ENCODE measurements around the gene PRKCH. TPM values are rescaled to one million over a fixed set of nuclear protein-coding genes. Genes with fewer than 3 reads are reported as not detected.

Gene PRKCH
- total and polyA plus RNA-seq, 12 donors = 8.3 to 25.1 (median 17.7) TPM

DNA sequence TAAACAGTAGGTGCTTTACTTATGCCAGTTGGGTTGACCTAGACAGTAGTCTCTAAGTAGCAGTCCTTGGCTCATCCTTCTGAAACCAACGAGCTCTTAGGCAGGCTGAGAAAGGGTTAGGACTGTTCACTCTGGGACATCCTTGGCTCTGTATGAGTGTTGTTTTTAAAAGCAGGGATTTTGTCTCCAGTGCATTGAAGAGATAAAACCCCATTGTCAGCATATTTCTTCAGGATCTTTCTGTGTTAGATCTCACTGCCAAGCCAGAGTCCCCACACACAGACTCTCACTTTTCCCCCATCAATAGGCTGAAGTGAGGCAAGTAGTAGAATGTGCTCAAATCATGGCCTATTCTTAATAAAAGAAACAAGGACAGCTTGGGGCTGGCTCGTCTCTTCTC lies 250.5 kb downstream of the PRKCH start:
- peak overlapping the region in 1 of 10 donors; percentile 91 for H3K27ac ChIP-seq
- no peak overlapping the region for H3K4me3 ChIP-seq
- TF ChIP-seq, protein P1, sequence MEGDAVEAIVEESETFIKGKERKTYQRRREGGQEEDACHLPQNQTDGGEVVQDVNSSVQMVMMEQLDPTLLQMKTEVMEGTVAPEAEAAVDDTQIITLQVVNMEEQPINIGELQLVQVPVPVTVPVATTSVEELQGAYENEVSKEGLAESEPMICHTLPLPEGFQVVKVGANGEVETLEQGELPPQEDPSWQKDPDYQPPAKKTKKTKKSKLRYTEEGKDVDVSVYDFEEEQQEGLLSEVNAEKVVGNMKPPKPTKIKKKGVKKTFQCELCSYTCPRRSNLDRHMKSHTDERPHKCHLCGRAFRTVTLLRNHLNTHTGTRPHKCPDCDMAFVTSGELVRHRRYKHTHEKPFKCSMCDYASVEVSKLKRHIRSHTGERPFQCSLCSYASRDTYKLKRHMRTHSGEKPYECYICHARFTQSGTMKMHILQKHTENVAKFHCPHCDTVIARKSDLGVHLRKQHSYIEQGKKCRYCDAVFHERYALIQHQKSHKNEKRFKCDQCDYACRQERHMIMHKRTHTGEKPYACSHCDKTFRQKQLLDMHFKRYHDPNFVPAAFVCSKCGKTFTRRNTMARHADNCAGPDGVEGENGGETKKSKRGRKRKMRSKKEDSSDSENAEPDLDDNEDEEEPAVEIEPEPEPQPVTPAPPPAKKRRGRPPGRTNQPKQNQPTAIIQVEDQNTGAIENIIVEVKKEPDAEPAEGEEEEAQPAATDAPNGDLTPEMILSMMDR (IDR thresholded peaks at IDR 0.05) = no peak
- ATAC-seq (no peak), DNase-seq (no peak)
- H3K36me3 ChIP-seq = no peaks in the 10 kb centered on the region
- 68 to 83% methylated on average over 2 of the region's 2 CpGs for WGBS, 2 donors
- H3K27me3 ChIP-seq = no peaks in the 10 kb centered on the region
- H3K9me3 ChIP-seq = no peaks in the 10 kb centered on the region
- intact Hi-C loops (cut with DNase I) = loop anchor here in 1 of 10 donors (10.0 kb wide), 1 partner anchor 123 kb away; the partner anchor contains the start of gene HIF1A
- peaks cover 9 to 77% (median 41%) of the 10 kb centered on the region in 9 donors for H3K4me1 ChIP-seq

DNA sequence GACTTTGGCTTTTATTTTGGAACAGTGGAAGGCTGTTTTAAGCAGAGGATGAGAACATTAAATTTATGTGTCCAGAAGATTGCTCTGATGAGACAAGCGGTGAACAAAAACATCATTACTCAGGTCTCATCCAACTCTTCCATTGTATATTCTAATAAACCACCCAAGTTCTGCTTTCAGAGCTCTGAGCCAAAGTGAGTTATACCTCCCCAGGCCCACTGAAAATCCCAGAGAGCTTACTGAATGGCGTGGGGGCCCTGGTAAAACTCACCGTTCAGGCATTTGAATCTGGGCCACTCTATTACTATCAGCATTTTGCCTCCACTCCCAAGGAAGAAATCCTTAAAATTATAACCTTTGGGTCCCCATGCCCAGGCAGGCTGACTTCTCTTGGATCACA lies 251.9 kb downstream of the PRKCH start:
- Histone ChIP-seq H3K4me3 (no peak overlapping the region), H3K36me3 (no peaks in the 10 kb centered on the region), H3K27me3 (no peaks in the 10 kb centered on the region), H3K4me1 (peaks cover 9 to 63% (median 33%) of the 10 kb centered on the region in 9 donors), H3K9me3 (no peaks in the 10 kb centered on the region), H3K27ac (peak overlapping the region in 2 of 10 donors; percentile 11 to 57)
- ATAC-seq (no peak), DNase-seq (no peak)
- TF ChIP-seq, protein P1 (IDR thresholded peaks at IDR 0.05) = no peak
- intact Hi-C loops (cut with DNase I) = loop anchor here in 1 of 10 donors (10.0 kb wide), 1 partner anchor 121 kb away; the partner anchor contains the start of gene HIF1A
- WGBS, 2 donors = 87 to 93% methylated on average over 3 of the region's 3 CpGs

DNA sequence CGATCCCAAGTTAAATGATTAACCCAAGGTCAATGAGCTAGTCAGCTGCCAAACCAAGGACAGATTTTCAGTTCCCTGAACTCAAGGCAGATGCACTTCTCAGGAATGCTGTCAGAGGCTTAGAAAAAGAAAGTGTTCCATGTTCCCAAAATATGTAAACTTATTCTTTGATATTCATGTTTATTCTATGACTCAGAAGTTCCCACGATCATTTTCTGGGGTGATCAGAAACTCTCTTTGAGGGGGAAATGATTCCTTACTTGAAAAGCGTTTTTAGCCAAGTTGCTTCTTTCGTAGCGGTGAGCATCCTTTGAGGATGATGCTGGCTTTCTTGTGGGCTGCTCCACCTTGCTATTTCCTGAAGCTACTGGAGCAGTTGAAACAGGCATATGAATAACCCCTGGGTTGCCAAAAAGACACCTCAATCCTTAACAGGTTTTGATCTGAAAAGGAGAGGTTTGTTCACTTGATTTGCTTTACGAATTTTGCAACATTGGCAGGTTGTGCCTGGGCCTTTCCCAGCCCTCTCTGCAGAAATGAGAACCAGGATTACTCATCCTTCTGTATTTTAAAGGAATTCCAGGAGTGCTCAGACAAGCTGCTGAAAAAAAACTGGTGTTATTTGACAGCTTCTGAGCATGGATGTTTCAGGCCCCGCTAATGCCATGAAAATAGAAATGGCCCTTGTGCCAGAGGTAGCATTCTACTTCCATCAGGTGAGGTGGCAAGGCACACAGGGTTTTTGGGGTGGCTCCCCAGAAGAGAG lies 252.6 kb downstream of the PRKCH start:
- peaks cover 9 to 57% (median 28%) of the 10 kb centered on the region in 9 donors for H3K4me1 ChIP-seq
- no peak for ATAC-seq
- no peaks in the 10 kb centered on the region for H3K9me3 ChIP-seq
- intact Hi-C loops (cut with DNase I) = loop anchor here in 1 of 10 donors (10.0 kb wide), 1 partner anchor 121 kb away; the partner anchor contains the start of gene HIF1A
- WGBS, 2 donors = 68 to 72% methylated on average over 7 of the region's 7 CpGs
- peak overlapping the region in 2 of 10 donors; percentile 11 to 57 for H3K27ac ChIP-seq
- no peak overlapping the region for H3K4me3 ChIP-seq
- no peak for DNase-seq
- no peaks in the 10 kb centered on the region for H3K27me3 ChIP-seq
- TF ChIP-seq, protein P1 (IDR thresholded peaks at IDR 0.05) = no peak
- no peaks in the 10 kb centered on the region for H3K36me3 ChIP-seq

DNA sequence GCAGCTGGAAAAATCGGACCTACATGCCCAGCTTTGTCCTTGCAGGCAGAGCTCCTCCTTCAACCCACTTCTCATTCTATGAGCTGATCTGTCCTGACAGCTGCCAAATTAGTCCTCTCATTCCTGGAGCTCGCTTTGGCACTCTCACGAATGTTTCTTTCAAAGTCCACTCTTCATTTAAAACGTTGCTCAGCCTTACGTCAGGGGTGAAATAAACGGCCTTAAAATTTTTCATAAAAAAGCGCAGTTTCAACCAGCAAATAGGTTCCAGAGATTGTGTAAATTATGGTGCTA lies 253.1 kb downstream of the PRKCH start:
- Histone ChIP-seq H3K36me3 (no peaks in the 10 kb centered on the region), H3K27me3 (no peaks in the 10 kb centered on the region), H3K4me1 (peaks cover 7 to 52% (median 24%) of the 10 kb centered on the region in 9 donors), H3K4me3 (no peak overlapping the region), H3K9me3 (no peaks in the 10 kb centered on the region), H3K27ac (peak overlapping the region in 1 of 10 donors; percentile 57)
- TF ChIP-seq, protein P1 (IDR thresholded peaks at IDR 0.05) = no peak
- ATAC-seq (peak in 1 of 8 donors; percentile 51), DNase-seq (no peak)
- intact Hi-C loops (cut with DNase I) = loop anchor here in 1 of 10 donors (10.0 kb wide), 1 partner anchor 120 kb away; the partner anchor contains the start of gene HIF1A
- WGBS, 2 donors = 73 to 89% methylated on average over 7 of the region's 7 CpGs

All from heart right ventricle (tissue), 16 donors.